Measurements from ENCODE around the gene RAB11B. TPM values are rescaled to one million over a fixed set of nuclear protein-coding genes. Genes with fewer than 3 reads are reported as not detected.
A peak's percentile ranks its signal among the peaks of the same experiment; 100 is the strongest.

RAB11B gene
- total and polyA plus RNA-seq, 9 of the 15 experiments (the other 6 are each of a cell fraction or from before 2014, with no cell fraction given), result 0.74 to 71.0 (median 13.8) TPM

DNA sequence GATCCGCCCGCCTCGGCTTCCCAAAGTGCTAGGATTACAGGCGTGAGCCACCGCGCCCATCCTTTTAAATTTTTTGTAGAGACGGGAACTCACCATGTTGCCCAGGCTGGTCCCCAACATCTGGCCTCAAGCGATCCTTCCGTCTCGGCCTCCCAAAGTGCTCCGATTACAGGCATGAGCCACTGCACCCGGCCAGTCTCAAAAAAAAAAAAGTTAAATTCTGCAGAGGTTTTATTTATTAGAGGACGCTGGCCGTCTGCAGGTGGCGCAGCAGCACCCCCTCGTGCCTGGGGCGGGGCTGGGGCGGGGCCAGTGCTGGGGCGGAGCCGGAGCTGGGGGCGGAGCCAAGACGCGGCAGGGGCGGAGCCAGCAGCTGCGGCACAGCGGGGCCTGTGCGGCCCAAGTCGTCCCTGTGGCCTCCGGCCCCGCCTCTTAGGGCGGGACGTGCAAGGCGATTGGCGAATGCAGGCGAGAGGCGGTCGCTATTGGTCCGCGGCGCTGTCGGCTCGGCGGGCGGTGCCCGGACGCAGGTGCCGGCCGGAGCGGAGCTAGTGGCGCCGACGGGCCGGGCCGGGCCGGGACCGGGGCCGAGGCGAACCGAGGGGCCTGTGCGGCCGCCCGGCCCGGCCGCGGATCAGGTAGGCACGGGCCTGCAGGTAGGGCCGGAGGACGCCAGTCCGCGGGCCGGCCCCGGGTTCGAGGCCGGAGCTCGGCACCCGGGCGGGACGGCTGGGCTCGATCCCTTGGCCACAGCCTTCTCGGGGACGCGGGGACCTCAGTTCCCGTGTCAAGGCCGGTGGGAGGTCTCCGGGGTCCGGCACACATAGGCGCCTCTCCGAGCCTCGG is 22.8 kb downstream of the RAB11B start, which contains the start of gene MARCHF2 (continued):
- TF ChIP-seq ZNF407 (IDR thresholded peaks at IDR 0.05; ENCODE audit: low read depth) (no peak), GATAD2A (IDR thresholded peaks at IDR 0.05) (no peak), SPI1 (IDR thresholded peaks at IDR 0.05; ENCODE audit: borderline replicate concordance, low read depth, low read length) (no peak), TRIM24 (IDR thresholded peaks at IDR 0.05) (no peak), TAF1 (IDR thresholded peaks at IDR 0.05; ENCODE audit: control insufficient read depth, extremely low read depth, insufficient read depth, low read length, severe bottlenecking) (no peak), GABPB2 (CRISPR knock-in tag; conservative IDR thresholded peaks at IDR 0.05) (no peak), LARP7 (IDR thresholded peaks at IDR 0.05) (no peak), HDAC1 (IDR thresholded peaks at IDR 0.05) (no peak), KLF16 (IDR thresholded peaks at IDR 0.05) (no peak), ETV5 (CRISPR knock-in tag; IDR thresholded peaks at IDR 0.05; ENCODE audit: low read depth) (no peak), CREBBP (IDR thresholded peaks at IDR 0.05; ENCODE audit: low read depth, low read length) (no peak), CXXC5 (CRISPR knock-in tag; IDR thresholded peaks at IDR 0.05) (peak; percentile 92), NFIC (IDR thresholded peaks at IDR 0.05) (no peak), IRF9 (tag; IDR thresholded peaks at IDR 0.05) (no peak), ZZZ3 (IDR thresholded peaks at IDR 0.05) (no peak)
- TF ChIP-seq, protein P1, sequence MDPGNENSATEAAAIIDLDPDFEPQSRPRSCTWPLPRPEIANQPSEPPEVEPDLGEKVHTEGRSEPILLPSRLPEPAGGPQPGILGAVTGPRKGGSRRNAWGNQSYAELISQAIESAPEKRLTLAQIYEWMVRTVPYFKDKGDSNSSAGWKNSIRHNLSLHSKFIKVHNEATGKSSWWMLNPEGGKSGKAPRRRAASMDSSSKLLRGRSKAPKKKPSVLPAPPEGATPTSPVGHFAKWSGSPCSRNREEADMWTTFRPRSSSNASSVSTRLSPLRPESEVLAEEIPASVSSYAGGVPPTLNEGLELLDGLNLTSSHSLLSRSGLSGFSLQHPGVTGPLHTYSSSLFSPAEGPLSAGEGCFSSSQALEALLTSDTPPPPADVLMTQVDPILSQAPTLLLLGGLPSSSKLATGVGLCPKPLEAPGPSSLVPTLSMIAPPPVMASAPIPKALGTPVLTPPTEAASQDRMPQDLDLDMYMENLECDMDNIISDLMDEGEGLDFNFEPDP (CRISPR knock-in tag; IDR thresholded peaks at IDR 0.05), result no peak
- TF ChIP-seq, protein P2, sequence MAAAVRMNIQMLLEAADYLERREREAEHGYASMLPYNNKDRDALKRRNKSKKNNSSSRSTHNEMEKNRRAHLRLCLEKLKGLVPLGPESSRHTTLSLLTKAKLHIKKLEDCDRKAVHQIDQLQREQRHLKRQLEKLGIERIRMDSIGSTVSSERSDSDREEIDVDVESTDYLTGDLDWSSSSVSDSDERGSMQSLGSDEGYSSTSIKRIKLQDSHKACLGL (CRISPR knock-in tag; IDR thresholded peaks at IDR 0.05; ENCODE audit: borderline replicate concordance, poor library complexity, severe bottlenecking), result no peak

Data from K562 (cell line).